Measurements from ENCODE around the gene SHANK3.

The SHANK3 gene

GRCh38 chr22:50700387-50701075 lies 27.9 kb downstream of the SHANK3 start:
- DNase-seq = no peak

GRCh38 chr22:50701076-50701419 lies 28.4 kb downstream of the SHANK3 start:
- no peak for DNase-seq

GRCh38 chr22:50701428-50702154 lies 29.0 kb downstream of the SHANK3 start:
- no peak for DNase-seq

- DNase-seq = no peak
Measured at GRCh38 chr22:50702261-50702671, 29.6 kb downstream of the SHANK3 start.

GRCh38 chr22:50702821-50703725 lies 30.4 kb downstream of the SHANK3 start:
- DNase-seq = no peak

GRCh38 chr22:50703726-50704509 lies 31.3 kb downstream of the SHANK3 start:
- DNase-seq = no peak

- DNase-seq = no peak
Measured at GRCh38 chr22:50704510-50705218, 32.0 kb downstream of the SHANK3 start.

- DNase-seq = no peak
Measured at GRCh38 chr22:50705219-50705691, 32.6 kb downstream of the SHANK3 start.

- DNase-seq = no peak
Measured at GRCh38 chr22:50705851-50706351, 33.3 kb downstream of the SHANK3 start.

- DNase-seq = no peak
Measured at GRCh38 chr22:50706481-50707125, 34.0 kb downstream of the SHANK3 start.

- no peak for DNase-seq
Measured at GRCh38 chr22:50708474-50708873, 35.9 kb downstream of the SHANK3 start.

- DNase-seq = no peak
Measured at GRCh38 chr22:50708996-50709395, 36.4 kb downstream of the SHANK3 start.

GRCh38 chr22:50710221-50710620 lies 37.6 kb downstream of the SHANK3 start:
- no peak for DNase-seq

GRCh38 chr22:50710886-50711285 lies 38.3 kb downstream of the SHANK3 start:
- DNase-seq = no peak

GRCh38 chr22:50711446-50712340 lies 39.1 kb downstream of the SHANK3 start:
- DNase-seq = no peak

- no peak for DNase-seq
Measured at GRCh38 chr22:50712341-50713007, 39.9 kb downstream of the SHANK3 start.

GRCh38 chr22:50713008-50713385 lies 40.4 kb downstream of the SHANK3 start:
- DNase-seq = no peak

- no peak for DNase-seq
Measured at GRCh38 chr22:50713571-50714056, 41.0 kb downstream of the SHANK3 start.

- no peak for DNase-seq
Measured at GRCh38 chr22:50714150-50714549, 41.5 kb downstream of the SHANK3 start.
